ENCODE results near the gene FAM124A.
"Not testable (repeated sequence)": the region's sequence is repeated elsewhere in the genome, so short reads cannot be mapped to it uniquely, and the experiment has no call there.

The FAM124A gene

GRCh38 chr13:51266642-51267041 is 44.4 kb downstream of the FAM124A start:
- DNase-seq (ENCODE audit: insufficient read length, low spot score) (no peak), FAIRE-seq (no peak)

GRCh38 chr13:51267622-51268021 is 45.4 kb downstream of the FAM124A start:
- DNase-seq (ENCODE audit: insufficient read length, low spot score) (no peak), FAIRE-seq (no peak)

- no peak for DNase-seq (ENCODE audit: insufficient read length, low spot score)
- FAIRE-seq = no peak
Measured at GRCh38 chr13:51269039-51269438, 46.8 kb downstream of the FAM124A start.

GRCh38 chr13:51270623-51271415 is 48.6 kb downstream of the FAM124A start:
- FAIRE-seq (no peak), DNase-seq (ENCODE audit: insufficient read length, low spot score) (no peak)

- no peak for FAIRE-seq
- no peak for DNase-seq (ENCODE audit: insufficient read length, low spot score)
Measured at GRCh38 chr13:51271528-51272085, 49.4 kb downstream of the FAM124A start.

GRCh38 chr13:51275101-51275500 is 52.9 kb downstream of the FAM124A start:
- DNase-seq (ENCODE audit: insufficient read length, low spot score) (no peak), FAIRE-seq (no peak)

GRCh38 chr13:51276636-51277035 is 54.4 kb downstream of the FAM124A start:
- no peak for FAIRE-seq

GRCh38 chr13:51277928-51278327 is 55.7 kb downstream of the FAM124A start:
- DNase-seq (ENCODE audit: insufficient read length, low spot score) (no peak), FAIRE-seq (no peak)

More at GRCh38 chr13:51276636-51277035, 54.4 kb downstream of the FAM124A start:
- no peak for DNase-seq (ENCODE audit: insufficient read length, low spot score)

- no peak for DNase-seq (ENCODE audit: insufficient read length, low spot score)
- no peak for FAIRE-seq
Measured at GRCh38 chr13:51278426-51279130, 56.4 kb downstream of the FAM124A start.

GRCh38 chr13:51280379-51280940 is 58.3 kb downstream of the FAM124A start:
- no peak for DNase-seq (ENCODE audit: insufficient read length, low spot score)
- no peak for FAIRE-seq

GRCh38 chr13:51282322-51282721 is 60.1 kb downstream of the FAM124A start:
- no peak for FAIRE-seq
- no peak for DNase-seq (ENCODE audit: insufficient read length, low spot score)

- FAIRE-seq; DNase-seq (ENCODE audit: insufficient read length, low spot score): not testable (repeated sequence)
Measured at GRCh38 chr13:51282923-51283322, 60.7 kb downstream of the FAM124A start.

- no peak for FAIRE-seq
- no peak for DNase-seq (ENCODE audit: insufficient read length, low spot score)
Measured at GRCh38 chr13:51283371-51283770, 61.2 kb downstream of the FAM124A start.

- DNase-seq (ENCODE audit: insufficient read length, low spot score) (no peak), FAIRE-seq (no peak)
Measured at GRCh38 chr13:51284339-51284738, 62.1 kb downstream of the FAM124A start.

- FAIRE-seq = peak; percentile 73
- peak; percentile 59 for DNase-seq (ENCODE audit: insufficient read length, low spot score)
Measured at GRCh38 chr13:51286135-51287002, 64.2 kb downstream of the FAM124A start.

- DNase-seq (ENCODE audit: insufficient read length, low spot score) (no peak), FAIRE-seq (no peak)
Measured at GRCh38 chr13:51287758-51288157, 65.6 kb downstream of the FAM124A start.

- FAIRE-seq; DNase-seq (ENCODE audit: insufficient read length, low spot score): not testable (repeated sequence)
Measured at GRCh38 chr13:51288254-51288653, 66.1 kb downstream of the FAM124A start.

GRCh38 chr13:51291341-51291740 is 69.1 kb downstream of the FAM124A start:
- FAIRE-seq (no peak), DNase-seq (ENCODE audit: insufficient read length, low spot score) (no peak)

- FAIRE-seq = no peak
- DNase-seq (ENCODE audit: insufficient read length, low spot score) = no peak
Measured at GRCh38 chr13:51292000-51292565, 69.9 kb downstream of the FAM124A start.

GRCh38 chr13:51297556-51297955 is 75.4 kb downstream of the FAM124A start:
- FAIRE-seq (no peak), DNase-seq (ENCODE audit: insufficient read length, low spot score) (no peak)
